Measurements from ENCODE around the gene PRKCH.

GRCh38 chr14:61569308-61569707, 247.9 kb downstream of the PRKCH start:
- no peak for TF ChIP-seq ZNF292 (CRISPR knock-in tag; IDR thresholded peaks at IDR 0.05; ENCODE audit: borderline replicate concordance, low read depth)
- TF ChIP-seq CTCF (CRISPR knock-in tag; IDR thresholded peaks at IDR 0.05), result no peak
